Hepatocyte (in vitro differentiated cells): Measurements from ENCODE around the gene ATG4B.

Experiments used
- EZH2phosphoT487 ChIP-seq: fragments of 200-600 bp; sonication (generic); IDR thresholded peaks from one replicate; pipeline ENCODE4 v1.6.1; 2018; ENCODE audit warnings: antibody characterized with exemption, mild to moderate bottlenecking, low read depth, moderate library complexity; ENCODE audit not compliant: unreplicated experiment, severe bottlenecking
- TF ChIP-seq, protein P1 (sequence below): fragments of 200-600 bp; sonication (generic); IDR thresholded peaks from 2 replicates; pipeline ENCODE4 v1.5.1; 2016; ENCODE audit warnings: antibody characterized with exemption, mild to moderate bottlenecking; ENCODE audit not compliant: poor library complexity

DNA sequence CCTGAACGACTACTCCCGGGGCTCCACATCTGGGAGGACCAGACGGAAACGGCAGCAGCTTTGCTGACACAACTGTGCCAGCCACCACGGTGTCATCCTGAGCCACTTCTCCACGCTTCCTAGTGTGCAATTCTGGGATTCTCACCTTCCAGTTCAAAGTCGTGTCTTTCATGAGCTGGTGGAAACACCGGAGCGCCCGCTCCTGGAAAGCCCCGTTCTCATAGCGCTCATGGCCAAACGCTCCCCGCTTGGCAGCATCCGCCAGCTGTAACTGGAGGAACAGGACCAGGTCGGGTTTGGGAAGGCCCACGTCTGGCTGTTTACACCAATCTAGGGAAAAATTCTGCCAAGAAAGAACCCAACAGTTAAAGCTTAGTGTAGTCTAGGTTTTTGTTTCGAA is 40.8 kb downstream of the ATG4B start:
- TF ChIP-seq, protein P1, sequence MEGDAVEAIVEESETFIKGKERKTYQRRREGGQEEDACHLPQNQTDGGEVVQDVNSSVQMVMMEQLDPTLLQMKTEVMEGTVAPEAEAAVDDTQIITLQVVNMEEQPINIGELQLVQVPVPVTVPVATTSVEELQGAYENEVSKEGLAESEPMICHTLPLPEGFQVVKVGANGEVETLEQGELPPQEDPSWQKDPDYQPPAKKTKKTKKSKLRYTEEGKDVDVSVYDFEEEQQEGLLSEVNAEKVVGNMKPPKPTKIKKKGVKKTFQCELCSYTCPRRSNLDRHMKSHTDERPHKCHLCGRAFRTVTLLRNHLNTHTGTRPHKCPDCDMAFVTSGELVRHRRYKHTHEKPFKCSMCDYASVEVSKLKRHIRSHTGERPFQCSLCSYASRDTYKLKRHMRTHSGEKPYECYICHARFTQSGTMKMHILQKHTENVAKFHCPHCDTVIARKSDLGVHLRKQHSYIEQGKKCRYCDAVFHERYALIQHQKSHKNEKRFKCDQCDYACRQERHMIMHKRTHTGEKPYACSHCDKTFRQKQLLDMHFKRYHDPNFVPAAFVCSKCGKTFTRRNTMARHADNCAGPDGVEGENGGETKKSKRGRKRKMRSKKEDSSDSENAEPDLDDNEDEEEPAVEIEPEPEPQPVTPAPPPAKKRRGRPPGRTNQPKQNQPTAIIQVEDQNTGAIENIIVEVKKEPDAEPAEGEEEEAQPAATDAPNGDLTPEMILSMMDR, result no peak
- TF ChIP-seq EZH2phosphoT487, result no peak
